Fibroblast of lung (primary cell): ENCODE measurements around the gene LRRC26. TPM values are rescaled to one million over a fixed set of nuclear protein-coding genes. Genes with fewer than 3 reads are reported as not detected.

Experiments used
- DNase-seq, 2 donors: peaks; one replicate each; pipeline versions ENCODE4 v3.0.0 to v3.0.0-alpha.2; 2010; ENCODE audit warnings: low read depth in 2 of 2
- H2AFZ ChIP-seq: 2 replicates; pipeline ENCODE4 v1.5.1; 2012; ENCODE audit warnings: low read length, control low read depth, inconsistent platforms
- H3K27ac ChIP-seq: 2 replicates; pipeline ENCODE4 v1.5.1; 2011; ENCODE audit warnings: low read length, control low read depth; ENCODE audit not compliant: insufficient read depth
- H3K27me3 ChIP-seq: 2 replicates; pipeline ENCODE4 v1.5.1; 2011; ENCODE audit warnings: mild to moderate bottlenecking, low read length; ENCODE audit not compliant: control insufficient read depth, insufficient read depth
- H3K36me3 ChIP-seq: 2 replicates; pipeline ENCODE4 v1.5.1; 2011; ENCODE audit warnings: low read length; ENCODE audit not compliant: control insufficient read depth, insufficient read depth
- H3K4me1 ChIP-seq: 2 replicates; pipeline ENCODE4 v1.5.1; 2011; ENCODE audit warnings: low read length; ENCODE audit not compliant: control insufficient read depth, insufficient read depth; ENCODE audit errors: extremely low read depth
- H3K4me2 ChIP-seq: 2 replicates; pipeline ENCODE4 v1.5.1; 2011; ENCODE audit warnings: low read length, control low read depth; ENCODE audit not compliant: insufficient read depth; ENCODE audit errors: extremely low read depth
- H3K4me3 ChIP-seq, 4 experiments: fragments of 200-600 bp in 1 of 4; sonication (generic) in 1 of 4; replicated peaks in 1 of 4; 2 replicates each; pipeline ENCODE4 v1.5.1; 2011 to 2016; ENCODE audit warnings: low read length in 4 of 4, low read depth in 3 of 4, mild to moderate bottlenecking in 3 of 4, control low read depth in 2 of 4, inconsistent platforms in 1 of 4, mixed read lengths in 1 of 4; ENCODE audit not compliant: insufficient read depth in 1 of 4; ENCODE audit errors: control extremely low read depth in 1 of 4
- H3K79me2 ChIP-seq: 2 replicates; pipeline ENCODE4 v1.5.1; 2012; ENCODE audit warnings: mild to moderate bottlenecking, low read length, inconsistent platforms; ENCODE audit not compliant: control insufficient read depth, insufficient read depth
- H3K9ac ChIP-seq: 2 replicates; pipeline ENCODE4 v1.5.1; 2011; ENCODE audit warnings: mild to moderate bottlenecking, low read length, control low read depth; ENCODE audit not compliant: insufficient read depth
- H3K9me3 ChIP-seq: 2 replicates; pipeline ENCODE4 v1.5.1; 2012; ENCODE audit warnings: low read depth, low read length; ENCODE audit not compliant: control insufficient read depth, insufficient read depth
- H4K20me1 ChIP-seq: 2 replicates; pipeline ENCODE4 v1.5.1; 2011; ENCODE audit warnings: low read length; ENCODE audit not compliant: control insufficient read depth, insufficient read depth; ENCODE audit errors: extremely low read depth
- EZH2 ChIP-seq: IDR thresholded peaks from 2 replicates; pipeline ENCODE4 v1.5.1; 2012; ENCODE audit warnings: low read length, control low read depth, mild to moderate bottlenecking; ENCODE audit errors: missing control alignments
- polyA plus RNA-seq, 2 donors: library from polyadenylated mRNA; depleted of rRNA in 1 of 2; stranded (reverse) in 1 of 2; unstranded in 1 of 2; fragments of >200 nt; gene quantifications; 2 replicates each; pipeline ENCODE4 v1.2.1, GENCODE V29; 2011 to 2012; ENCODE audit warnings: missing spikeins in 1 of 2
- total RNA-seq: library from RNA; depleted of rRNA; stranded (reverse); fragments of >200 nt; gene quantifications from 2 replicates; pipeline ENCODE4 v1.2.1, GENCODE V29; 2014
- TF ChIP-seq, protein P1 (sequence below), 2 donors: IDR thresholded peaks in 1 of 2; conservative IDR thresholded peaks in 1 of 2; 1 replicate in 1 of 2; 2 replicates in 1 of 2; pipeline ENCODE4 v1.5.1; 2011 to 2012; ENCODE audit warnings: low read length in 2 of 2, control low read depth in 1 of 2, inconsistent platforms in 1 of 2, low read depth in 1 of 2, mild to moderate bottlenecking in 1 of 2

LRRC26 gene
- total and polyA plus RNA-seq, 2 donors (not counting 1 experiment from before 2014, with no cell fraction given) = not detected

DNA sequence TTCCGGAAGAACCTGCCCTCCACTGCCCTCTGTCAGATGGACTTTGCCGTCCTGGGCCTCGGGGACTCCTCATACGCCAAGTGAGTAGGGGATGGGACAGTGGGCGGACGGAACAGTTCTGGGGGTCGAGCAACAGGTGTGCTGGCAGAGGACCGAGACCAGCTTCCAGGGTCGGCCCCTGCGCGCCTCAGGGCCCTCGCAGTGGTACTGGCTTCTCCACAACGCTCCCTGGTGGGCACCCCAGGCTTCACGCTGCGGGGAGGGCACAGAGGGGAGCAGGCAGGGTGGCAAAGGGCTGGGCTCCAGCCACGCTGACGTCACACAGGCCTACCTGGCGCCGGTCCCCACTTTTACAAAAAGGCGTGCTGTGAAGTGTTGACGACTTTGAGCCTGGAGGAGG lies 42.7 kb upstream of the LRRC26 start:
- Histone ChIP-seq H3K27ac (no peak overlapping the region), H3K36me3 (peaks cover 17% of the 10 kb centered on the region), H3K9ac (no peak overlapping the region), H4K20me1 (no peaks in the 10 kb centered on the region), H3K27me3 (no peaks in the 10 kb centered on the region), H3K79me2 (peaks cover under 1% of the 10 kb centered on the region), H3K4me2 (no peak overlapping the region), H3K4me3 (no peak overlapping the region), H2AFZ (no peak overlapping the region), H3K9me3 (no peaks in the 10 kb centered on the region), H3K4me1 (no peaks in the 10 kb centered on the region)
- DNase-seq = no peak
- TF ChIP-seq, protein P1, sequence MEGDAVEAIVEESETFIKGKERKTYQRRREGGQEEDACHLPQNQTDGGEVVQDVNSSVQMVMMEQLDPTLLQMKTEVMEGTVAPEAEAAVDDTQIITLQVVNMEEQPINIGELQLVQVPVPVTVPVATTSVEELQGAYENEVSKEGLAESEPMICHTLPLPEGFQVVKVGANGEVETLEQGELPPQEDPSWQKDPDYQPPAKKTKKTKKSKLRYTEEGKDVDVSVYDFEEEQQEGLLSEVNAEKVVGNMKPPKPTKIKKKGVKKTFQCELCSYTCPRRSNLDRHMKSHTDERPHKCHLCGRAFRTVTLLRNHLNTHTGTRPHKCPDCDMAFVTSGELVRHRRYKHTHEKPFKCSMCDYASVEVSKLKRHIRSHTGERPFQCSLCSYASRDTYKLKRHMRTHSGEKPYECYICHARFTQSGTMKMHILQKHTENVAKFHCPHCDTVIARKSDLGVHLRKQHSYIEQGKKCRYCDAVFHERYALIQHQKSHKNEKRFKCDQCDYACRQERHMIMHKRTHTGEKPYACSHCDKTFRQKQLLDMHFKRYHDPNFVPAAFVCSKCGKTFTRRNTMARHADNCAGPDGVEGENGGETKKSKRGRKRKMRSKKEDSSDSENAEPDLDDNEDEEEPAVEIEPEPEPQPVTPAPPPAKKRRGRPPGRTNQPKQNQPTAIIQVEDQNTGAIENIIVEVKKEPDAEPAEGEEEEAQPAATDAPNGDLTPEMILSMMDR (conservative IDR thresholded peaks at IDR 0.05 in 1 of 2, IDR thresholded peaks at IDR 0.05 in 1 of 2; ENCODE audit: low read depth in 1 of 2, low read length in 2 of 2) = no peak

DNA sequence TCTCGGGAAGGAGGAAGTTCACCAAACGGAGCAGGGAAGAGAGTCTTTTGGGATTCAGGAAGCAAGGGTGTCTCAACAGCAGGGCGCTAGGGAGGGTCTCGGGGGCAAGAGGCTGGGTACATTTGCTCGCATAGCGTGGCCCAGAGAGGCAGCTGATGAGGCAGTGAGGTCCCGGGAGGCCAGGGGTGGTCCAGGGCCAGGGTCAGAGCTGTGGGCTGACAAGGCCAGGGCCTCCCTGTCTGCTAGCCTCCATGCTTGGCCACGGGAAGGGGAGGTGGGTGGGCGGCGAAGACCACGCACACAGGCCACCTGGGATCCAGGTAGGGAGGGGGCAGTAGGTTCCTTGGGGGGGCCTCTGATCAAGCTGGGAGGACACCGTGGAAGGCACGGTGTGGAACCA lies 41.7 kb upstream of the LRRC26 start:
- H4K20me1 ChIP-seq = no peaks in the 10 kb centered on the region
- H3K4me1 ChIP-seq = peaks cover under 1% of the 10 kb centered on the region
- H3K27ac ChIP-seq = no peak overlapping the region
- peaks cover 11% of the 10 kb centered on the region for H3K79me2 ChIP-seq
- no peaks in the 10 kb centered on the region for H3K9me3 ChIP-seq
- DNase-seq = no peak
- H3K4me2 ChIP-seq = no peak overlapping the region
- H3K27me3 ChIP-seq = no peaks in the 10 kb centered on the region
- TF ChIP-seq EZH2 = no peak
- TF ChIP-seq, protein P1 (conservative IDR thresholded peaks at IDR 0.05 in 1 of 2, IDR thresholded peaks at IDR 0.05 in 1 of 2; ENCODE audit: low read depth in 1 of 2, low read length in 2 of 2) = no peak
- peaks cover 14% of the 10 kb centered on the region for H3K36me3 ChIP-seq
- H3K9ac ChIP-seq = no peak overlapping the region
- no peak overlapping the region for H3K4me3 ChIP-seq
- H2AFZ ChIP-seq = no peak overlapping the region

DNA sequence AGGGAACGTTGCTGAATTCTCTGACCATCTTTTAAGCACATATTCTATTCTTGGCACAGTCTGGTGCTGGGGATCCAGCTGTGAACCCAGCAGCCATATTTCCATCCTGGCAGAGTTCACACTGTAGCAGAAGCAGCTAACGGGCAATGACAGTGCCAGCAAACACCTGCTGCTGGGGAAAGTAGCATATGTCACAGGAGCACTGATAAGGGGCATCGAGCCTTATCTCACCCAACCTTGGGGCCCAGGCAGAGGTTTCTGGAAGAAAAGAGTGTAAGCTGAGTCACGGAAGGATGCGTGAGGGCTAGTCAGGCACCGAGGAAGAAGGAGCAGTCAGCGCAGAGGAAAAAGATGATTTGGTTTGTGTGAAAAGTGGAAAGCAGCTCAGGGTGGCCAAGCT lies 36.8 kb upstream of the LRRC26 start:
- Histone ChIP-seq H3K9ac (peak overlapping the region; percentile 93), H3K36me3 (no peaks in the 10 kb centered on the region), H4K20me1 (no peaks in the 10 kb centered on the region), H3K4me1 (peaks cover 14% of the 10 kb centered on the region), H3K4me2 (peak overlapping the region; percentile 94), H3K27ac (no peak overlapping the region), H3K27me3 (no peaks in the 10 kb centered on the region), H2AFZ (no peak overlapping the region), H3K79me2 (peaks cover 46% of the 10 kb centered on the region), H3K9me3 (no peaks in the 10 kb centered on the region), H3K4me3 (peak overlapping the region; percentile 92 to 99 (median 97))
- DNase-seq = no peak
- no peak for TF ChIP-seq EZH2
- TF ChIP-seq, protein P1 (conservative IDR thresholded peaks at IDR 0.05 in 1 of 2, IDR thresholded peaks at IDR 0.05 in 1 of 2; ENCODE audit: low read depth in 1 of 2, low read length in 2 of 2) = no peak
